ENCODE results near the gene CARS1.

The CARS1 gene

DNA sequence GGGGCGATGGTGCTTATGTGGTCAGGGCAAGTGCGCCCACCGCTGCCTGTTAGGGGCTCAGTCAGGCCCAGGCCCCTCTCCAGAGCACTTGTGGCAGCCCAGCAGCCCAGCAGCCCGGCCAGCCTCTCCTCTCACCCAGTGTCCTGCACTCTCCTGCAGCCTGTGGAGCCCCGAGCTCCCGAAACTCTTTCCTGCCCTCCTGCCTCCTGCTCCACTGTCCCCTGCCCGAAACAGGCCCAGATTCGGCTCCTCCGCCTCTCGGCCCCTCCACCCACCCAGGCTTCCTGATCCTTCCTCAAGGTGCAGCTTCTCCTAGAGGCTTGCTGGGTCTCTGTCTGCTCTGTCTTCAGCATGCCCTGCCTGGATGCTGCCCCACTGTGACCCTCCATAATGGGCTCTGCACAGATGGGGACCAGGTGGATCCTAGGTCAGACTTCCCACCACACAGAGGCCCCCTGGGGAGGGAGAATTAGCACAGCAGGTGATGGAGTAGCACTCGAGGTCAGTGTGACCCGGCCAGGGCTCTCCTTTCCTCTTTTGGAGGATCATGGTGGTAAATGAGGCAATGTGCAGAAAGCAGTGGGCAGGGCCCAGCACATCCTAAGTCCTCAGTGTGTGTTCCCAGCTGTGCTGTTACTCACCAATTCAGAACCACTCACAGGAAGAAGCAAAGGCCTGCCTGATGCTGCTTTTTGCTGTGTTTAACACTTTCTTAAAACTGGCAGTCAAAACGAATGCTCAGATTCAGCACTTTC is 46.5 kb downstream of the CARS1 start:
- no peak overlapping the region for H3K9ac ChIP-seq

DNA sequence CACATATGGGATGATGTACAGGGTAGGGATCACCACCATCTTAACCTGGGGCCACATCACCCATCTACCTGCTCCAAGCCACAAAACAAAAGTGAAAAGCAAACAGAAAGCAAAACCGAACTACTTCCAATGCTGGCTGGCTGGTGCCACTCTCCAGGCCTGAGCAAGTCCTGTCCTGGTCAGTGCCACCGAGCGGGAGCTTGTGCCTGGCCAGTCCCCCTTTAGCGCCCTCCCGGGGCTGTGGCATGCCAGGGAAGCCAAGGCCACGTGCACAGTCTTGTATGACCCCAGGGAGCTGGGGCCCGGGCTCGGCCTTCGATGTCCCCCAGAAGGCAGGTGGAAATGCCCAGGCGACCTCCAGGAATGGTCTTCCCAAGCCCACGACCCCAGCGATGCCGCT is 47.2 kb downstream of the CARS1 start:
- H3K36me3 ChIP-seq = peaks cover 90% of the 10 kb centered on the region

More for the DNA sequence above, 46.5 kb downstream of the CARS1 start:
- Histone ChIP-seq H4K20me1 (peaks cover 29% of the 10 kb centered on the region; the same call in 1 of the 2 replicates), H3K4me3 (no peak overlapping the region), H3K4me2 (no peak overlapping the region), H3K9me3 (no peaks in the 10 kb centered on the region), H3K27me3 (no peaks in the 10 kb centered on the region), H3K36me3 (peaks cover 91% of the 10 kb centered on the region), H3K27ac (no peak overlapping the region), H3K4me1 (peaks cover 42% of the 10 kb centered on the region)
- TF ChIP-seq Cebpa-rat (IDR thresholded peaks at IDR 0.05) = no peak

DNA sequence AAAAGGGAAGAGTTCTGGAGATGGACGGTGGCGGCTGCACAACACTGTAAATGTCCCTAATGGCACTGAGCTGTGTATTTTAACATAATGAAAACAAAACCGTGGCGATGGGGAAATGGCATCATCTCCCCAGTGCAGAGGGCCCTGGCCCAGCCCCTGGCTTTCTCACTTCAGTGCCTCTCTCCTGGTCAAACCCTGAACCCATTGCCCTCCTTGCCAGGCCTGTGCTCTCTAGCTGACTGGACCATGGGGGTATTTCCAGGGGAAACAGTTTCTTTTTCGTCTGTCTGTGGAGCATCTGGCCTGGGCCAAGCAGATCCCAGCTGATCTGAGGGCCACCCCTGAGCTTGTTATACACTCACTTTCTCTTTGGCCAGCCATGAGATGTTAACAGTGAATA is 47.7 kb downstream of the CARS1 start:
- Histone ChIP-seq H3K27ac (no peak overlapping the region), H4K20me1 (peaks cover 31% of the 10 kb centered on the region; the same call in 1 of the 2 replicates), H3K9me3 (no peaks in the 10 kb centered on the region), H3K27me3 (no peaks in the 10 kb centered on the region), H3K4me1 (peaks cover 30% of the 10 kb centered on the region), H3K4me2 (no peak overlapping the region), H3K9ac (no peak overlapping the region), H3K36me3 (peaks cover 89% of the 10 kb centered on the region), H3K4me3 (no peak overlapping the region)
- TF ChIP-seq Cebpa-rat (IDR thresholded peaks at IDR 0.05) = no peak

More for the DNA sequence above, 47.2 kb downstream of the CARS1 start:
- no peaks in the 10 kb centered on the region for H3K27me3 ChIP-seq
- peaks cover 31% of the 10 kb centered on the region; the same call in 1 of the 2 replicates for H4K20me1 ChIP-seq
- no peak overlapping the region for H3K9ac ChIP-seq
- no peak overlapping the region for H3K4me3 ChIP-seq
- H3K4me1 ChIP-seq = peaks cover 36% of the 10 kb centered on the region
- no peak for TF ChIP-seq Cebpa-rat (IDR thresholded peaks at IDR 0.05)
- H3K9me3 ChIP-seq = no peaks in the 10 kb centered on the region
- H3K4me2 ChIP-seq = no peak overlapping the region
- no peak overlapping the region for H3K27ac ChIP-seq

DNA sequence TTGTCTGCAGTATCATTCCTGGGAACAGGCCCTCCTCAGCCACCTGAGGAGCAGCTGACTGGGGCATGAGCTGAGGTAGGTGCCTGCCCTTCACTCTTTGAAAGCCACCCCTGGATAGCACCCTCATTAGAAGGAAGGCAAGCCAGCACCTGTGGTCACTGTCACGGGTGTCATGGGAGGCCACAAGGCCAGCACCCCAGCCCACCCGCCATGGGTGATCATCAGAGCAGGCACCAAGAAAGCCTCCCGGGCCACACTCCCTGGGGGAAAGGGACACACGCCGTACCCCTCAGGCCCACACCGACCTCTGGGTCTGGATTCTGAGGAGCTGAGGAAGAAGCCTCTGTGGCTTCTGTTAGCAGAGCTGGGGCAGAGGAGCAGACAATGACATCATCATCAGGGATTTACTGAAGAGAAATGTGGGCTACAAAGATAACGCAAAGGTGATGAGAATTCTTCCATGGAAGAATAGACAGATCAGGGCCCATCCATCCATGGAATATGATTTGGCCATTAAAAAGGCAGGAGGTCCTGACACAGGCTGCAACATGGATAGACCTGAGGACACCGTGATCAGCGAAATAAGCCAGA is 48.4 kb downstream of the CARS1 start:
- H3K36me3 ChIP-seq = peaks cover 89% of the 10 kb centered on the region
- H3K27ac ChIP-seq = no peak overlapping the region
- no peak overlapping the region for H3K9ac ChIP-seq

DNA sequence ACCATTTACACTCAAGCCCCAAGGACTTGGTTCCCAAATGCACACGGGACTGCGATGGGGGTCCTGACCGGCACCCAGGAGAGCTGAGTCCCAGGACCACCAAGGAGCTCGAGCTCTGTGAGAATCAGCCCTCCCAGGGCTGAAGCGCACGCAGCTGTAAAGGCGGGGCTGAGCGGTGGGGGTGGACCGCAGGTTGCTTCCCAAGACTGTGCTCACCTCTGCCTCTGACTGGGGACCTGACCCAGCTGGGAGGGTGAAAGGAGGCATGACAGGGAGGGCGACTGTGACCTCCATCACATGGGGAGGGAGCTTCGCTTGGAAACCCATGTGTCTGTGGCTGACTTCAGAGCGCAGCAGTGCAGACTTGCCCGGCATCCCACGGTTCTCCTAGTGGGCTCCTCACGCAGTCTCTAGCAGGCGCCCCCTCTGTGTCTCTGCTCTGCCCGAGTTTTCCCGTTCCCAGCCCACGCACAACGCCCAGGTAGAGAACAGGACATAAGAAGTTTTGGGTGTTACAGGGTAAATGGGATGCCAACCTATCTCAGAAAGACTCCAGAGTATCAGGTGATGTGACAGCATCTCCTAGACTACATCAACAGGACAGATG is 49.7 kb downstream of the CARS1 start:
- no peak overlapping the region for H3K27ac ChIP-seq
- no peak overlapping the region for H3K9ac ChIP-seq
- no peaks in the 10 kb centered on the region for H3K9me3 ChIP-seq
- no peaks in the 10 kb centered on the region for H3K27me3 ChIP-seq
- H3K4me1 ChIP-seq = peaks cover 22% of the 10 kb centered on the region
- H3K36me3 ChIP-seq = peaks cover 89% of the 10 kb centered on the region
- H3K4me2 ChIP-seq = peak overlapping the region; percentile 71
- H4K20me1 ChIP-seq = peaks cover 25% of the 10 kb centered on the region; the same call in 1 of the 2 replicates
- no peak for TF ChIP-seq Cebpa-rat (IDR thresholded peaks at IDR 0.05)
- no peak overlapping the region for H3K4me3 ChIP-seq

More for the DNA sequence above, 48.4 kb downstream of the CARS1 start:
- Histone ChIP-seq H4K20me1 (peaks cover 25% of the 10 kb centered on the region; the same call in 1 of the 2 replicates), H3K27me3 (no peaks in the 10 kb centered on the region), H3K4me3 (no peak overlapping the region), H3K9me3 (no peaks in the 10 kb centered on the region), H3K4me1 (peaks cover 24% of the 10 kb centered on the region), H3K4me2 (no peak overlapping the region)
- TF ChIP-seq Cebpa-rat (IDR thresholded peaks at IDR 0.05) = no peak

DNA sequence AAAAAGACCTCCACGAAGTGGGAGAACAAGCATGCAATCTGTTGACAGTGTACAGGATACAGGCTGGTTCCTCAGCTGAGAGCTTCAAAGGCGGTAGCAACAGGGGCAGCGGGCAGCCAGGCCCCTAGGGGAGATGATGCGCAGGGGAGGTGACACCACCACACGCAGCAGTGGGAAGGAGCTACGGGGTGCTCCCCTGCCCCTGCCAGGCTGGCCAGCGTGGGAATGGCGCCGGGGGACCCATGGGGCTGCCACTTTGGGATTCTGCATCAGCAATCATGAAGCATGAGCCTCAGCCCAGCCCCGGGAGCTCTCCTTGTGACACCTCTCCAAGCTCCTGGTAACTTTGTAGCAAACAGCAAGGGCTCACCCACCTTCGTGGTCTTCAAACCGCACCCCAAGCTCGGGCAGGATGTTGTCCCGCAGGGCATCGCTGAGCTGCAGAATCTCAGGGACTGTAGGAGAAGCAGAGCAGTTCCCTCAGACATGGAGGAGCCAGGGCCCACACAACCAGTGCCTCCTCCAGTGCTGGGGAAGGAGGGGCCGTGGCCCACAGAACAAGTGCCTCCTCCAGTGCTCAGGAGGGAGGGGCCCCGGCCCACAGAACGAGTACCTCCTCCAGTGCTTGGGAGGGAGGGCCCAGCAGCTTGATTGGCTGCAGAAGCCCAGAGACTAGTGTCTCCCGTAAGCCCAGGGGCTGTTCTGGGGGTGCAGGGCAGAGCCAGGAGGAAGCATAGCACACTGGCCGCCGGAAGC is 50.5 kb downstream of the CARS1 start:
- peaks cover 89% of the 10 kb centered on the region for H3K36me3 ChIP-seq
- TF ChIP-seq Cebpa-rat (IDR thresholded peaks at IDR 0.05) = no peak
- peak overlapping the region; percentile 27; the same call in 1 of the 2 replicates for H3K27ac ChIP-seq
- no peaks in the 10 kb centered on the region for H3K9me3 ChIP-seq
- peak overlapping the region; percentile 71 for H3K4me2 ChIP-seq
- no peak overlapping the region for H3K4me3 ChIP-seq
- H3K27me3 ChIP-seq = no peaks in the 10 kb centered on the region
- H3K9ac ChIP-seq = no peak overlapping the region; the same call in 1 of the 2 replicates
- peaks cover 22% of the 10 kb centered on the region for H3K4me1 ChIP-seq
- peaks cover 25% of the 10 kb centered on the region; the same call in 1 of the 2 replicates for H4K20me1 ChIP-seq

DNA sequence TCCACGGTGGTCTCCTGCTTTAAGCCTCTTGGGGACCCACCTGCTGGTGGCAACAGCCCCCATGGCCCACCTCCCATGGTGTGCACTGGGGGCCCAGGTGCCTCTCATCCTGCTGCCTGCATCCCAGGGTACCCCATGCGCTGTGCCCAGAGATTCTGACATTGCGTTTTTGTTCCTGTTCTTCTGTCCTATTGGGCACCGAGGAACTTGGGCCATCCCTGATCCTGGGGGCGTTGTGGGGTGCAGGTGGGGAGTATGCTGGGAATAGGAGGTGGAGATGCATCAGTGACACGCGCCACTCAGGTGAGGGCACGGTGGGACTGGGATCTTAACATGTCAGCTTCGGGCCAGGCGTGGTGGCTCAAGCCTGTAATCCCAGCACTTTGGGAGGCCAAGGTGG is 52.7 kb downstream of the CARS1 start:
- TF ChIP-seq Cebpa-rat (IDR thresholded peaks at IDR 0.05) = no peak
- H3K4me3 ChIP-seq = no peak overlapping the region
- no peaks in the 10 kb centered on the region for H3K27me3 ChIP-seq
- no peak overlapping the region for H3K27ac ChIP-seq
- peaks cover 25% of the 10 kb centered on the region; the same call in 1 of the 2 replicates for H4K20me1 ChIP-seq
- H3K9me3 ChIP-seq = no peaks in the 10 kb centered on the region
- H3K36me3 ChIP-seq = peaks cover 89% of the 10 kb centered on the region
- H3K4me1 ChIP-seq = peaks cover 22% of the 10 kb centered on the region
- H3K4me2 ChIP-seq = no peak overlapping the region
- H3K9ac ChIP-seq = no peak overlapping the region

DNA sequence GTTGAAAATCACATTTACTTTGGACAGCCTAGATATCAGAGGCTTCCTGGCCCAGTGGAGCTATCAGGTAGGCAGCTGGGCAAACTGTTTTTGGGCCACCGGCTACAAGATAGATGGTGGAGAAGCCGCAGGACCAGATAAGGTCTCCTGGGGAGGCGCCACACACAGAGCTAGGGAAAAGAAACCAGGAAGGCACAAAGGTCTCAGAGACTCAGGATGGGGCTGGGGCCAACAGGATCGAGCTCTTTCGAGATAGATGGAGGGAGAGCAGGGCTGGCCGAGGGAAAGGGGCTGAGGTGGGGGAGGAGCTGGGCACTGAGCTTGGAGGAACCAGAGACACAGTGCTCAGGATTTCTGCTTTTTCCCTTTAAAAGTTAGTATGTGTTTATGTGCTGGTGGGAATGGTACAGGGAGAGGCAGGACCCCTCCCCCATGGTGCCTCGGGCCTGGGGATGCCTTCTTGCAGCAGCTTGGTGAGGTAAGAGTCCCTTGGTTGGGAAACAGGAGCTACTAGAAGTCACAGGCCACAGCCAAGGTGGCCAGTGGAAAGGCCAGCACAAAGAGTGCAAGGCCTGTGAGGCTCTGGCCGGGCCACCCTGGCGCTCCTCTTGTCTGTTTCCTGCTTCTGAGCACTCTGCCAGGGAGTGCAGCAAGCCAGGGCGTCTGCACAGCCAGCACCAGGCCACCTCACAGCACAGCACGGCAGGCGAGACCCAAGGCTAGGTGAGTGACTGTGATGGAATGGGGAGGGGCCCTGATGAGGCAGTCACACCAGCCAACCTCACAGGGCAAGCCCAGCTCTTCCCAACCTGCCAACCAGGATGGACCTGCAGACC is 53.6 kb downstream of the CARS1 start:
- Histone ChIP-seq H3K27me3 (no peaks in the 10 kb centered on the region), H4K20me1 (peaks cover 25% of the 10 kb centered on the region; the same call in 1 of the 2 replicates), H3K4me2 (no peak overlapping the region), H3K9ac (no peak overlapping the region), H3K36me3 (peaks cover 83% of the 10 kb centered on the region), H3K27ac (no peak overlapping the region), H3K4me3 (no peak overlapping the region), H3K4me1 (peaks cover 22% of the 10 kb centered on the region), H3K9me3 (no peaks in the 10 kb centered on the region)
- TF ChIP-seq Cebpa-rat (IDR thresholded peaks at IDR 0.05) = no peak

DNA sequence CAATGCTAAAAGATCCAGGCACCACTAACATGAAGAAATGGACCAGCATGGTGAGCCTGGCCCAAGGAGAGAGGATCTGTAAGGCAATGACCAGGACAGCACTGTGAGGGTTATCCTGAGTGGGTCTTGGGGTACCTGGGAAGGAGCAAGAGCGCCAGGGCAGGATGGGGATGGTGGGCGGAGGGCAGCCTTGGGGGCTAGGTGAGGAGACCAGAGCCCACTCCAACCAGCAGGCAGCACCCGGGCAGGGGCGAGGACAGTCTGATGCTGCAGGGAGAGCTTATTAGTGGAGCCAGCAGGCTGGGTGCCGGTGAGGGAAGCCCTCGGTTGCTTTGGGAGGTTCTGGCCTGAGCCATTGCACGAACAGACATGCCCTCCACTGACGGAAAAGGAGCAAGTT is 54.4 kb downstream of the CARS1 start:
- no peak overlapping the region for H3K27ac ChIP-seq

More for the DNA sequence above, 54.4 kb downstream of the CARS1 start:
- peaks cover 24% of the 10 kb centered on the region; the same call in 1 of the 2 replicates for H4K20me1 ChIP-seq
- H3K9me3 ChIP-seq = no peaks in the 10 kb centered on the region
- H3K4me2 ChIP-seq = no peak overlapping the region
- H3K36me3 ChIP-seq = peaks cover 77% of the 10 kb centered on the region
- no peak for TF ChIP-seq Cebpa-rat (IDR thresholded peaks at IDR 0.05)
- H3K4me3 ChIP-seq = no peak overlapping the region
- no peak overlapping the region for H3K9ac ChIP-seq
- no peaks in the 10 kb centered on the region for H3K27me3 ChIP-seq
- peaks cover 22% of the 10 kb centered on the region for H3K4me1 ChIP-seq

Data from BLaER1 (cell line).